Fibroblast of skin of left biceps (primary cell): ENCODE measurements around the gene SIGLECL1.
"Not testable (repeated sequence)": the region's sequence is repeated elsewhere in the genome, so short reads cannot be mapped to it uniquely, and the experiment has no call there.

Experiments used
- DNase-seq, 2 experiments: peaks; one replicate each; pipeline ENCODE4 v3.0.0-alpha.2; 2013; ENCODE audit warnings: low read depth in 2 of 2

SIGLECL1 gene

GRCh38 chr19:51250786-51251467, at the start of gene SIGLECL1:
TSS of gene SIGLECL1 (plus strand) at chr19:51251080. CDS start at chr19:51264073, 12,993 bp downstream.
- DNase-seq = no peak

- no peak for DNase-seq
These were observed 49.2 kb upstream of the SIGLECL1 start for GRCh38 chr19:51201712-51202111.

- DNase-seq = no peak
These were observed 47.0 kb upstream of the SIGLECL1 start for GRCh38 chr19:51203916-51204315.

GRCh38 chr19:51204321-51204720, 46.6 kb upstream of the SIGLECL1 start:
- no peak for DNase-seq

DNA sequence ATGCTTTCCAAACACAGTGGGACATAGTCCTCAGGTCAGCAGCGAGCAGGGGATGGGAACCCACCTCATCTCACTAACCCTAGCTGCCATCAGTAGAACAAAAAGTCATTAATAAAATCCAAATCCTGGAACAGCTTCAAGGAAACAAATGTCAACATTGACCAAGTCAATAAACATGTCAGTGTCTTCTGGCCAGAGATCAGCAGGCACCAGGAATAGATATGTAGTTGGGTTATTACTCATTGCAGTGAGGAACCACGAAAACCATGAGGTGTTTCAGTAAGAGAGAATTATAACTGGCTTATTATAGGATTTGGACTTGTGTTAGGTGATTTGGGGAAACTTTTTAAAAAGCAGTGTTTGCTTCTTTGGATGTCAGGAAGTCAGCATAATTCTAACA, 43.1 kb upstream of the SIGLECL1 start:
- no peak for DNase-seq

- no peak for DNase-seq
These were observed 40.6 kb upstream of the SIGLECL1 start for GRCh38 chr19:51210191-51210784.

- not testable (repeated sequence) for DNase-seq
These were observed 40.0 kb upstream of the SIGLECL1 start for GRCh38 chr19:51210874-51211361.

DNA sequence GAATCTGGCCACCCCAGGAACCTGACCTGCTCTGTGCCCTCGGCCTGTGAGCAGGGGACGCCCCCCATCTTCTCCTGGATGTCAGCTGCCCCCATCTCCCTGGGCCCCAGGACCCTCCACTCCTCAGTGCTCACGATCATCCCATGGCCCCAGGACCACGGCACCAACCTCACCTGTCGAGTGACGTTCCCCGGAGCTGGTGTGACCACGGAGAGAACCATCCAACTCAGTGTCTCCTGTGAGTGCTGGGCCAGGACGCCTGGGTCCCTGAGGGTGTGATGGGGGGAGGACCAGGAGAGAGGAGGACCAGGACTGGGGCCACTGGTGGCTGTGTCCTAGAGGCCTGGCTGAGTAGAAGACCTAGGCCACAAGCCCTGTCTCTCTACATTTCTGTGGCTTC, 39.0 kb upstream of the SIGLECL1 start:
- no peak for DNase-seq

GRCh38 chr19:51219307-51219706, 31.6 kb upstream of the SIGLECL1 start:
- no peak for DNase-seq

DNA sequence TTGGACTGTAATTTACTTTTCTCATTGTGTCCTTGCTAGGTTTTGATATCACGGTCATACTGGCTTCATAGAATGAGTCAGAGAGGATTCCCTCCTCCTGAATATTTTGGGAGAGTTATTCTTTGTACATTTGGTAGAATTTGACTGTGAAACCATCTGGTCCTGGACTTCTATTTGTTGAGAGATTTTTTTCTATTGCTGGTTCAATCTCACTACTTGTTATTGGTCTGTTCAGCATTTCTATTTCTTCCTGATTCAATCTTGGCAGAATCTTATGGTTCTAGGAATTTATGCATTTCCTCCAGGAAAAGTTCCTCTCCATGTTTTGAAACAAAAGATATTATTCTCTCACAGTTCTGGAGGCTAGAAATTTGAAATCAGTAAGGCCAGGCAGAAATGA, 30.9 kb upstream of the SIGLECL1 start:
- DNase-seq = no peak

DNA sequence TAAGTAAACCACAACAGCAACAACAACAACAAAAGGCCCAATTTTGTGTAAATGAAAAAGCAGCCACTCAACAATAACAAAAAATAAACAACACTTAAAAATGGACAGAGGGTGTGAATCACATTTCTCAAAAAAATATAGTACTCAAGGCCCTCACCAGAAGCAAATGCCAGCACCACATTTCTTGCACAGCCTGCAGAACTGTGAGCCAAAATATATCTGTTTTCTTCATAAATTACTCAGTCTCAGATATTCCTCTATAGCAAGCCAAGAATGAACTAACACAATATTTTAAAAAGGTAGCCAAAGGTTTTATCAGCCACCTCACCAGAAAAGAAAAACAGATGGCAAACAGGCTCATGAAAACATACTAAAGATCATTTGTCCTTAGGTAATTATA, 29.9 kb upstream of the SIGLECL1 start:
- DNase-seq = no peak

- DNase-seq = no peak
These were observed 26.7 kb upstream of the SIGLECL1 start for GRCh38 chr19:51224163-51224641.

DNA sequence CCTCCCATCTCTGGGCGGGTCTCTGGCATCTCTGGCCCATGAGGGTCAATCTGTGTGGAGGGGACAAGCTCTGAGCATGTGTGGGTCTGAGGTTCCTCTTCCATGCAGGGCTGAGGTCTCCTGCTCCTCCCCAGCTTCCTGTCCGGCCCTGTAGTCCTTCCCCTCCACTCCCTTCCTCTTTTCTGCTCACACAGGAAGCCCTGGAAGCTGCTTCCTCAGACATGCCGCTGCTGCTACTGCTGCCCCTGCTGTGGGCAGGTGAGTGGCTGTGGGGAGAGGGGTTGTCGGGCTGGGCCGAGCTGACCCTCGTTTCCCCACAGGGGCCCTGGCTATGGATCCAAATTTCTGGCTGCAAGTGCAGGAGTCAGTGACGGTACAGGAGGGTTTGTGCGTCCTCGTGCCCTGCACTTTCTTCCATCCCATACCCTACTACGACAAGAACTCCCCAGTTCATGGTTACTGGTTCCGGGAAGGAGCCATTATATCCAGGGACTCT, 25.9 kb upstream of the SIGLECL1 start, which contains the start of gene CD33:
Gene CD33, plus strand, starts transcription at position 183 of the 496 bp plus-strand sequence. Its CDS starts 39 bp downstream, at position 222.
- DNase-seq = not testable (repeated sequence)

DNA sequence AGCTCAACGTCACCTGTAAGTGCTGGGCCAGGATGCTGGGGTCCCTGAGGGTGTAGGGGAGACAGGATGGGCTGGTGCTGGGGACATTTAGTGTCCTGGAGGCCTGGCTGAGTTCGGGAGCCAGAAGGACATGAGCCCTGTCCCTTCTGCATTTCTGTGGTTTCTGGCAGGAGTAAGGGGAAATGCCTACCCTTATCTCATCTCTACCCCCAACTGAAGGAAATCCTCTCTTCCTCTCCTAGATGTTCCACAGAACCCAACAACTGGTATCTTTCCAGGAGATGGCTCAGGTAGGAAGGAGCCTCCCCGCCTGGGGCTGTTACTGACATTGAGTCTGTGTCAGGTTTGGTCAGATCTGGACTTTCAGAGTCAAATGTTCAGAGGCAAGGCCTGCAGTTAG, 24.8 kb upstream of the SIGLECL1 start:
- DNase-seq = no peak

DNA sequence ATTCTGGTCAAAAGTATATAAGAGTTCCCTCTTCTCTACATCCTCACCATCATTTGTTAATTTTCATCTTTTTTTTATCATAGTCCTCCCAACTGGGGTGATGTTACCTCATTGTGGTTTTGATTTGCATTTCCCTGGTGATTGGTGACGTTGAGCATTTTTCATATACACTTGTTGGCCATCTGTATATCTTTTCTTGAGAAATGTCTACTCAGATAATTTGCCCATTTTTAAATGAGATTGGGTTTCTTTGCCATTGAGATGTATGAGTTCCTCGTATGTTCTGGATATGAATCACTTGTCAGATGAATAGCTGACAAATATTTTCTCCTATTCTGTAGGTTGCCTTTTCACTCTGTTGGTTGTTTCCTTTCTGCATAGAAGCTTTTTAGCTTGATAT, 23.6 kb upstream of the SIGLECL1 start:
- DNase-seq = no peak

GRCh38 chr19:51227966-51228365, 22.9 kb upstream of the SIGLECL1 start:
- DNase-seq = no peak

- no peak for DNase-seq
These were observed 10.0 kb upstream of the SIGLECL1 start for GRCh38 chr19:51240866-51241265.

GRCh38 chr19:51242881-51243630, 7.8 kb upstream of the SIGLECL1 start:
- DNase-seq = no peak

DNA sequence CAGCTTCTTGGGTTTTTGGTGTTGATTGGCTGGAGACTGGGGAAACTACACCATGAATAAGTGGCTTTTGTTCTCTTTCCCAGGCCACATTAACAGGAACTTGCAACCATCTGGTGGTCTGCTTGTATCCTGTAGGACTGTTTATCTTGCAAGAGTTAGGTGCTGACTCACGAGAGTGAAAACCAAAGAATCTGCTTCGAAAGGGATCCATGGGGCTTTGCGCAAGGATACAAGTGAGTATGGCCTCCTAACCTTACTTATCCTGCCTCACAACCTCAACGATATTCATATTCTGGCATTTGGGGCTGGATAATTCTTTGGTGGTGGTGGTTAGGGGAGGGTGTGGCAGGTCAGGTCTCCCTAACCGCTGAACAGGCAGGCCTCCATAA, 4.7 kb upstream of the SIGLECL1 start:
- DNase-seq = no peak

DNA sequence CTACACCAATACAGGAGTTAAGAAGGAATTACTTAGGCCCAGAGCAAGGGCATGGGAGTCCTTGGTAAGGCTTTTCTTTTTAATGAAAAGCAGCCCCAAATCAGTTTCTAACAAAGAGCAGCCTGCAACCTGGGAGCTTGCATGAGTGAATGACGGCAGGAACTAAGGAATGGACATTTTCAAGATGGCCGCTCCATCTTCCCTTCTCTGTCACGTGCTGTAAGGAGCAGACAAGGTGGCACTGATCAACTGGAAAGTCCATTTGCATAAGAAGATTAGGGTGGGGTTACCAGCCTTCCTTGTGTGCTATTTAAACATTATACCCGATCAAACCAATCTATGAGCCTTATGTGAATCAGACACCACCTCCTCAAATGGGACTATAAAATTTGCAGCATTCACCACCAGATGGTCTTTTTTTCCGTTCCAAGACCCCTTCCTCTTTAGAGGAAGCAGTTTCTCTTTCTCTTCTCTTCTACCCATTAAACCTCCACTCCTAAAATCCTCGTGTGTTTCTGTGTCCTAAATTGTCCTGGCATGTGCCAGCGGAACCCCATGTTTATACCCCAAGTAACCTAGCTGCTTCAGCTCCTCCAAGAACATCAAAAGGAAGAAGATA, 2.8 kb upstream of the SIGLECL1 start:
- no peak for DNase-seq

- no peak for DNase-seq
These were observed 564 bp downstream of the SIGLECL1 start for GRCh38 chr19:51251468-51251820.
